Body of pancreas (tissue), 4 donors: ENCODE data around the gene CXXC5.

Experiments
- CTCF ChIP-seq, 7 experiments: fragments of 450-650 bp in 4 of 7; fragments of 200-600 bp in 3 of 7; sonication (generic) in 3 of 7; IDR thresholded peaks; one replicate each; pipeline ENCODE4 v1.5.1; 2016 to 2019; ENCODE audit warnings: antibody characterized with exemption in 7 of 7
- POLR2A ChIP-seq, 3 donors: fragments of 450-650 bp; IDR thresholded peaks; one replicate each; pipeline ENCODE4 v1.6.1; 2016; ENCODE audit warnings: antibody characterized with exemption in 3 of 3, mild to moderate bottlenecking in 2 of 3

GRCh38 chr5:139704748-139705147 is 56.6 kb downstream of the CXXC5 start:
- TF ChIP-seq CTCF (IDR thresholded peaks at IDR 0.05): no peak
- TF ChIP-seq POLR2A (IDR thresholded peaks at IDR 0.05): no peak
